Measurements from ENCODE around the gene MYRIP. TPM values are rescaled to one million over a fixed set of nuclear protein-coding genes. Genes with fewer than 3 reads are reported as not detected.

MYRIP gene
- polyA plus RNA-seq, 3 donors, result not detected

DNA sequence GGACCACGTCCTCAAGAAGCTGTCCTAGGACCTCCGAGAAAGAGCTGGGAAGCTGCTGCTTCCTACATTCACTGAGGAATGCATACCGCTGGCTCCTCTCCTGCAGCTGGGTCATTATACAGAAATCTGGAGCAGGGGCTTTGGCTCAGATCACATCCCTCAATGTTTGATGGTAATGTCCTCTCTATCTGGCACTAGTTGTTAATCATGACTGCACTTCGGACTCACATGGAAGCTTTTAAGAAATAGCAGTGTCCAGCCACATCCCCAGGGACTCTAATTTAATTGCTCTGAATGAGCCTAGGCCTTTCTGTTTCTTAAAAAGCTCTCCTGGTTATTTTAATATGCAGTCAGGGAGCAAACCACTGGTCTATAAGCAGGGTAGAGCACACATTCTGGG is 25.7 kb upstream of the MYRIP start:
- Histone ChIP-seq H3K9ac (ENCODE audit: insufficient read depth, low read length, poor library complexity, severe bottlenecking) (no peak overlapping the region), H3K27ac (ENCODE audit: low read depth in 1 of 2, low read length in 2 of 2) (no peak overlapping the region), H3K4me1 (ENCODE audit: control insufficient read depth in 1 of 2, insufficient read depth in 2 of 2, low read length in 2 of 2) (no peaks in the 10 kb centered on the region), H4K20me1 (ENCODE audit: insufficient read depth, low read length) (no peaks in the 10 kb centered on the region), H3K79me2 (ENCODE audit: insufficient read depth, low read length) (no peaks in the 10 kb centered on the region), H3K27me3 (ENCODE audit: control insufficient read depth in 2 of 2, insufficient read depth in 2 of 2, low read length in 2 of 2) (no peaks in the 10 kb centered on the region), H3K4me3 (replicated peaks in 1 of 3; ENCODE audit: low read depth in 2 of 3, low read length in 3 of 3) (no peak overlapping the region), H3K36me3 (replicated peaks in 1 of 2; ENCODE audit: control insufficient read depth in 1 of 2, insufficient read depth in 2 of 2, low read length in 2 of 2) (no peaks in the 10 kb centered on the region), H2AFZ (ENCODE audit: insufficient read depth, low read depth, low read length, poor library complexity, severe bottlenecking) (no peak overlapping the region), H3K4me2 (replicated peaks; ENCODE audit: extremely low read depth, low read length, poor library complexity, severe bottlenecking) (no peak overlapping the region), H3K9me3 (replicated peaks in 1 of 2; ENCODE audit: control insufficient read depth in 1 of 2, insufficient read depth in 1 of 2, low read length in 2 of 2) (no peaks in the 10 kb centered on the region)
- no peak overlapping the region for H3K27ac Mint-ChIP-seq
- intact Hi-C loops (cut with micrococcal nuclease), result no loop called here
- H3K9me3 Mint-ChIP-seq, result peaks cover 0 to 1% (median under 1%) of the 10 kb centered on the region in 7 donors
- DNase-seq, result no peak
- peaks cover 1 to 3% (median 3%) of the 10 kb centered on the region in 3 donors for H3K27me3 Mint-ChIP-seq (ENCODE audit: low read depth in 3 of 3)
- no peaks in the 10 kb centered on the region for H3K4me1 Mint-ChIP-seq
- WGBS (ENCODE audit: insufficient coverage), result 94% methylated on average over 4 of the region's 4 CpGs
- no peak for TF ChIP-seq CTCF (IDR thresholded peaks at IDR 0.05)
- no peaks in the 10 kb centered on the region for H3K36me3 Mint-ChIP-seq
- H3K4me3 Mint-ChIP-seq, result no peak overlapping the region

- H3K4me1 ChIP-seq (ENCODE audit: control insufficient read depth in 1 of 2, insufficient read depth in 2 of 2, low read length in 2 of 2), result no peaks in the 10 kb centered on the region
- no peak overlapping the region for H3K27ac ChIP-seq (ENCODE audit: low read depth in 1 of 2, low read length in 2 of 2)
- no peak overlapping the region for H3K4me3 Mint-ChIP-seq
- no peaks in the 10 kb centered on the region for H3K36me3 ChIP-seq (replicated peaks in 1 of 2; ENCODE audit: control insufficient read depth in 1 of 2, insufficient read depth in 2 of 2, low read length in 2 of 2)
- no peaks in the 10 kb centered on the region for H3K9me3 Mint-ChIP-seq
- intact Hi-C loops (cut with micrococcal nuclease), result no loop called here
- no peaks in the 10 kb centered on the region for H3K27me3 ChIP-seq (ENCODE audit: control insufficient read depth in 2 of 2, insufficient read depth in 2 of 2, low read length in 2 of 2)
- H4K20me1 ChIP-seq (ENCODE audit: insufficient read depth, low read length), result no peaks in the 10 kb centered on the region
- no peak overlapping the region for H3K4me2 ChIP-seq (replicated peaks; ENCODE audit: extremely low read depth, low read length, poor library complexity, severe bottlenecking)
- no peak overlapping the region for H2AFZ ChIP-seq (ENCODE audit: insufficient read depth, low read depth, low read length, poor library complexity, severe bottlenecking)
- peaks cover 1 to 3% (median 3%) of the 10 kb centered on the region in 3 donors for H3K27me3 Mint-ChIP-seq (ENCODE audit: low read depth in 3 of 3)
- no peak for TF ChIP-seq CTCF (IDR thresholded peaks at IDR 0.05)
- WGBS (ENCODE audit: insufficient coverage), result no CpG with 5 or more reads among the region's 1 CpG
- H3K4me3 ChIP-seq (replicated peaks in 1 of 3; ENCODE audit: low read depth in 2 of 3, low read length in 3 of 3), result no peak overlapping the region
- H3K27ac Mint-ChIP-seq, result no peak overlapping the region
- no peaks in the 10 kb centered on the region for H3K36me3 Mint-ChIP-seq
- H3K4me1 Mint-ChIP-seq, result no peaks in the 10 kb centered on the region
- no peak overlapping the region for H3K9ac ChIP-seq (ENCODE audit: insufficient read depth, low read length, poor library complexity, severe bottlenecking)
- H3K79me2 ChIP-seq (ENCODE audit: insufficient read depth, low read length), result no peaks in the 10 kb centered on the region
- DNase-seq, result no peak
- H3K9me3 ChIP-seq (replicated peaks in 1 of 2; ENCODE audit: control insufficient read depth in 1 of 2, insufficient read depth in 1 of 2, low read length in 2 of 2), result no peaks in the 10 kb centered on the region
These were observed 24.5 kb upstream of the MYRIP start for GRCh38 chr3:39784922-39785321.
